Liver (tissue), 9 donors: Measurements from ENCODE around the gene RNU6-8. TPM values are rescaled to one million over a fixed set of nuclear protein-coding genes. Genes with fewer than 3 reads are reported as not detected.
A peak's percentile ranks its signal among the peaks of the same experiment; 100 is the strongest.

ENCODE experiments used
- DNase-seq: peaks from one replicate; pipeline ENCODE4 v3.0.0-alpha.2; 2017; ENCODE audit warnings: low spot score
- H3K27ac ChIP-seq, 2 donors: one replicate each; pipeline ENCODE4 v1.7.0; 2013; ENCODE audit warnings: inconsistent platforms in 2 of 2, low read length in 2 of 2, control low read depth in 1 of 2, low read depth in 1 of 2, mild to moderate bottlenecking in 1 of 2
- H3K27me3 ChIP-seq, 4 donors: one replicate each; pipeline versions ENCODE4 v1.6.1 to v1.7.0; 2013; ENCODE audit warnings: low read length in 3 of 4, inconsistent platforms in 1 of 4, mild to moderate bottlenecking in 1 of 4, moderate library complexity in 1 of 4; ENCODE audit not compliant: control insufficient read depth in 4 of 4, insufficient read depth in 4 of 4
- H3K36me3 ChIP-seq, 4 donors: one replicate each; pipeline versions ENCODE4 v1.6.1 to v1.7.0; 2013; ENCODE audit warnings: low read length in 3 of 4, mild to moderate bottlenecking in 3 of 4, low read depth in 1 of 4, moderate library complexity in 1 of 4; ENCODE audit not compliant: control insufficient read depth in 4 of 4, insufficient read depth in 3 of 4
- H3K4me1 ChIP-seq, 4 donors: one replicate each; pipeline versions ENCODE4 v1.6.1 to v1.7.0; 2013; ENCODE audit warnings: low read length in 3 of 4, mild to moderate bottlenecking in 3 of 4, moderate library complexity in 1 of 4; ENCODE audit not compliant: control insufficient read depth in 4 of 4, insufficient read depth in 4 of 4
- H3K4me3 ChIP-seq, 3 donors: one replicate each; pipeline versions ENCODE4 v1.6.1 to v1.7.0; 2013; ENCODE audit warnings: low read length in 3 of 3, control low read depth in 1 of 3, low read depth in 1 of 3, mild to moderate bottlenecking in 1 of 3
- H3K9ac ChIP-seq, 2 donors: one replicate each; pipeline ENCODE4 v1.7.0; 2013; ENCODE audit warnings: low read length in 2 of 2, mild to moderate bottlenecking in 2 of 2, moderate library complexity in 2 of 2, control low read depth in 1 of 2, low read depth in 1 of 2
- H3K9me3 ChIP-seq, 4 donors: one replicate each; pipeline versions ENCODE4 v1.6.1 to v1.7.0; 2013; ENCODE audit warnings: low read length in 3 of 4; ENCODE audit not compliant: control insufficient read depth in 4 of 4
- FOXA1 ChIP-seq: IDR thresholded peaks from 2 replicates; pipeline ENCODE4 v1.6.1; 2016; ENCODE audit warnings: antibody characterized with exemption
- FOXA2 ChIP-seq: IDR thresholded peaks from 2 replicates; pipeline ENCODE4 v1.6.1; 2016; ENCODE audit warnings: antibody characterized with exemption
- GABPA ChIP-seq, 2 donors: IDR thresholded peaks in 1 of 2; conservative IDR thresholded peaks in 1 of 2; 2 replicates each; pipeline ENCODE4 v1.6.1; 2016; ENCODE audit warnings: antibody characterized with exemption in 2 of 2, mild to moderate bottlenecking in 1 of 2, moderate library complexity in 1 of 2
- HNF4A ChIP-seq, 2 donors: conservative IDR thresholded peaks; 2 replicates each; pipeline ENCODE4 v1.6.1; 2016; ENCODE audit warnings: antibody characterized with exemption in 2 of 2, mild to moderate bottlenecking in 2 of 2
- JUND ChIP-seq, 2 donors: IDR thresholded peaks; 2 replicates each; pipeline ENCODE4 v1.6.1; 2016; ENCODE audit warnings: antibody characterized with exemption in 2 of 2
- NR2F2 ChIP-seq: IDR thresholded peaks from 2 replicates; pipeline ENCODE4 v1.6.1; 2016; ENCODE audit warnings: antibody characterized with exemption
- RAD21 ChIP-seq, 2 donors: IDR thresholded peaks; 2 replicates each; pipeline ENCODE4 v1.6.1; 2016; ENCODE audit warnings: antibody characterized with exemption in 2 of 2, mild to moderate bottlenecking in 2 of 2
- RXRA ChIP-seq, 2 donors: IDR thresholded peaks; 2 replicates each; pipeline ENCODE4 v1.6.1; 2017 to 2018; ENCODE audit warnings: antibody characterized with exemption in 2 of 2, mild to moderate bottlenecking in 1 of 2
- TAF1 ChIP-seq: conservative IDR thresholded peaks from 2 replicates; pipeline ENCODE4 v1.6.1; 2016; ENCODE audit warnings: antibody characterized with exemption, mild to moderate bottlenecking
- YY1 ChIP-seq: IDR thresholded peaks from 2 replicates; pipeline ENCODE4 v1.6.1; 2016; ENCODE audit warnings: antibody characterized with exemption, mild to moderate bottlenecking
- WGBS: extraction: QIAGEN DNeasy Blood & Tissue Kit; methylation state at CpG from one replicate; pipeline ENCODE4 v1.1.7; 2013; 5-methylcytosine and 5-hydroxymethylcytosine counted together
- polyA plus RNA-seq, 2 donors: library from polyadenylated mRNA; stranded (reverse) in 1 of 2; unstranded in 1 of 2; fragments of 200-250 nt in 1 of 2; fragments of >200 nt in 1 of 2; fragmentation: Nextera tagmentation in 1 of 2; extraction: Ambion mirVana in 1 of 2; gene quantifications; one replicate each; pipeline versions ENCODE4 v1.2.1 to v1.2.3, GENCODE V29; 2013 to 2015
- total RNA-seq, 2 donors: library from RNA; depleted of rRNA; stranded (reverse); fragments of >200 nt; gene quantifications; one replicate each; pipeline ENCODE4 v1.2.3, GENCODE V29; 2014
- TF ChIP-seq, protein P1 (sequence below): IDR thresholded peaks from 2 replicates; pipeline ENCODE4 v1.6.1; 2016; ENCODE audit warnings: antibody characterized with exemption, mild to moderate bottlenecking
- TF ChIP-seq, protein P2 (sequence below): IDR thresholded peaks from 2 replicates; pipeline ENCODE4 v1.6.1; 2016; ENCODE audit warnings: antibody characterized with exemption
- donor health status: healthy.
- donor health status: healthy.
- donor health status: healthy.
- donor health status: healthy.
- donor health status: healthy.

The RNU6-8 gene
- total and polyA plus RNA-seq, 4 donors = not detected

GRCh38 chr14:32202491-32202997 is 525 bp downstream of the RNU6-8 start:
- Histone ChIP-seq H3K9ac (peak overlapping the region; percentile 14 to 73), H3K4me3 (peak overlapping the region; percentile 56 to 91 (median 76)), H3K9me3 (no peaks in the 10 kb centered on the region), H3K36me3 (no peaks in the 10 kb centered on the region), H3K27ac (peak overlapping the region; percentile 76 to 84), H3K27me3 (no peaks in the 10 kb centered on the region), H3K4me1 (peaks cover 0 to 25% (median 17%) of the 10 kb centered on the region in 4 donors)
- no peak for DNase-seq
- 6% methylated on average over 8 of the region's 8 CpGs for WGBS
- TF ChIP-seq, protein P1, sequence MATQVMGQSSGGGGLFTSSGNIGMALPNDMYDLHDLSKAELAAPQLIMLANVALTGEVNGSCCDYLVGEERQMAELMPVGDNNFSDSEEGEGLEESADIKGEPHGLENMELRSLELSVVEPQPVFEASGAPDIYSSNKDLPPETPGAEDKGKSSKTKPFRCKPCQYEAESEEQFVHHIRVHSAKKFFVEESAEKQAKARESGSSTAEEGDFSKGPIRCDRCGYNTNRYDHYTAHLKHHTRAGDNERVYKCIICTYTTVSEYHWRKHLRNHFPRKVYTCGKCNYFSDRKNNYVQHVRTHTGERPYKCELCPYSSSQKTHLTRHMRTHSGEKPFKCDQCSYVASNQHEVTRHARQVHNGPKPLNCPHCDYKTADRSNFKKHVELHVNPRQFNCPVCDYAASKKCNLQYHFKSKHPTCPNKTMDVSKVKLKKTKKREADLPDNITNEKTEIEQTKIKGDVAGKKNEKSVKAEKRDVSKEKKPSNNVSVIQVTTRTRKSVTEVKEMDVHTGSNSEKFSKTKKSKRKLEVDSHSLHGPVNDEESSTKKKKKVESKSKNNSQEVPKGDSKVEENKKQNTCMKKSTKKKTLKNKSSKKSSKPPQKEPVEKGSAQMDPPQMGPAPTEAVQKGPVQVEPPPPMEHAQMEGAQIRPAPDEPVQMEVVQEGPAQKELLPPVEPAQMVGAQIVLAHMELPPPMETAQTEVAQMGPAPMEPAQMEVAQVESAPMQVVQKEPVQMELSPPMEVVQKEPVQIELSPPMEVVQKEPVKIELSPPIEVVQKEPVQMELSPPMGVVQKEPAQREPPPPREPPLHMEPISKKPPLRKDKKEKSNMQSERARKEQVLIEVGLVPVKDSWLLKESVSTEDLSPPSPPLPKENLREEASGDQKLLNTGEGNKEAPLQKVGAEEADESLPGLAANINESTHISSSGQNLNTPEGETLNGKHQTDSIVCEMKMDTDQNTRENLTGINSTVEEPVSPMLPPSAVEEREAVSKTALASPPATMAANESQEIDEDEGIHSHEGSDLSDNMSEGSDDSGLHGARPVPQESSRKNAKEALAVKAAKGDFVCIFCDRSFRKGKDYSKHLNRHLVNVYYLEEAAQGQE = no peak
- TF ChIP-seq JUND (IDR thresholded peaks at IDR 0.05) = no peak
- no peak for TF ChIP-seq RXRA (IDR thresholded peaks at IDR 0.05)
- no peak for TF ChIP-seq TAF1
- TF ChIP-seq RAD21 (IDR thresholded peaks at IDR 0.05) = no peak
- no peak for TF ChIP-seq YY1
- no peak for TF ChIP-seq FOXA1
- TF ChIP-seq NR2F2 = no peak
- no peak for TF ChIP-seq GABPA (IDR thresholded peaks at IDR 0.05 in 1 of 2, conservative IDR thresholded peaks at IDR 0.05 in 1 of 2)
- no peak for TF ChIP-seq HNF4A (conservative IDR thresholded peaks at IDR 0.05)
- TF ChIP-seq FOXA2 = no peak

DNA sequence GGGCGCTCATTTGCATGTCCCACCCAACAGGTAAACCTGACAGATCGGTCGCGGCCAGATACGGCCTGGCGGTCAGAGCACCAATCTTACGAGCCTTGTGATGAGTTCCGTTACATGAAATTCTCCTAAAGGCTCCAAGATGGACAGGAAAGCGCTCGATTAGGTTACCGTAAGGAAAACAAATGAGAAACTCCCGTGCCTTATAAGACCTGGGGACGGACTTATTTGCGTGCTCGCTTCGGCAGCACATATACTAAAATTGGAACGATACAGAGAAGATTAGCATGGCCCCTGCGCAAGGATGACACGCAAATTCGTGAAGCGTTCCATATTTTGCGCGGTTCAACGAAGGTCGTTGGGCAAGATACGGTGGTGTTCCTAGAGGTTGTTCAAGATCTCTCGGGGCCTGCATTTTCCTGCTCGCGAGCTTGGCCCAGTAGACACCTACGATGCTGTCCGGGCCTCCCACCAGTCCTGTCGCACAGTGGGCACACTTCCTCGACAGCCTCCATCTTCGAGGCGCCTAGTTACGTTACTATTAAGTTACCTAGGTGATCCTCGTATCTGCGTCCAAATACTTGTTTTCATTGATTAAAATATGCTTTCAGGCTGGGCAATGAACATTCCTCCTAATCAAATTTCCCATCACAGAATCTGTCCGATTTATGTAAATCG is 1.1 kb downstream of the RNU6-8 start, which contains the start of gene RNU6-7:
Gene RNU6-7 (plus strand): TSS at position 230 of the 675 bp plus-strand sequence.
- Histone ChIP-seq H3K27me3 (no peaks in the 10 kb centered on the region), H3K9me3 (no peaks in the 10 kb centered on the region), H3K36me3 (no peaks in the 10 kb centered on the region), H3K4me3 (peak within 1 kb of the TSS; percentile 56 to 91 (median 76)), H3K9ac (peak within 1 kb of the TSS; percentile 73 to 86), H3K4me1 (peaks cover 0 to 25% (median 17%) of the 10 kb centered on the region in 4 donors), H3K27ac (peak within 1 kb of the TSS; percentile 76 to 84)
- peak; percentile 48 for DNase-seq
- 3% methylated on average over 40 of the region's 40 CpGs for WGBS
- peak; percentile 9 for TF ChIP-seq TAF1
- TF ChIP-seq, protein P2, sequence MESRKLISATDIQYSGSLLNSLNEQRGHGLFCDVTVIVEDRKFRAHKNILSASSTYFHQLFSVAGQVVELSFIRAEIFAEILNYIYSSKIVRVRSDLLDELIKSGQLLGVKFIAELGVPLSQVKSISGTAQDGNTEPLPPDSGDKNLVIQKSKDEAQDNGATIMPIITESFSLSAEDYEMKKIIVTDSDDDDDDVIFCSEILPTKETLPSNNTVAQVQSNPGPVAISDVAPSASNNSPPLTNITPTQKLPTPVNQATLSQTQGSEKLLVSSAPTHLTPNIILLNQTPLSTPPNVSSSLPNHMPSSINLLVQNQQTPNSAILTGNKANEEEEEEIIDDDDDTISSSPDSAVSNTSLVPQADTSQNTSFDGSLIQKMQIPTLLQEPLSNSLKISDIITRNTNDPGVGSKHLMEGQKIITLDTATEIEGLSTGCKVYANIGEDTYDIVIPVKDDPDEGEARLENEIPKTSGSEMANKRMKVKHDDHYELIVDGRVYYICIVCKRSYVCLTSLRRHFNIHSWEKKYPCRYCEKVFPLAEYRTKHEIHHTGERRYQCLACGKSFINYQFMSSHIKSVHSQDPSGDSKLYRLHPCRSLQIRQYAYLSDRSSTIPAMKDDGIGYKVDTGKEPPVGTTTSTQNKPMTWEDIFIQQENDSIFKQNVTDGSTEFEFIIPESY = no peak
